ENCODE results near the gene SMARCAL1. TPM values are rescaled to one million over a fixed set of nuclear protein-coding genes. Genes with fewer than 3 reads are reported as not detected.

SMARCAL1 gene
- total and polyA plus RNA-seq, 9 of the 15 experiments (the other 6 are each of a cell fraction or from before 2014, with no cell fraction given) = 8.2 to 27.9 (median 12.4) TPM

- Histone ChIP-seq H3K79me2 (ENCODE audit: control insufficient read depth, insufficient read depth, low read length) (no peaks in the 10 kb centered on the region), H3K36me3 (ENCODE audit: control insufficient read depth, insufficient read depth, low read length) (peaks cover 31% of the 10 kb centered on the region; the same call in 2 of the 3 replicates), H3K27me3 (ENCODE audit: control insufficient read depth in 2 of 2, insufficient read depth in 2 of 2, low read length in 2 of 2) (no peaks in the 10 kb centered on the region), H4K20me1 (replicated peaks; ENCODE audit: control insufficient read depth, insufficient read depth, low read length) (no peaks in the 10 kb centered on the region), H3K4me1 (replicated peaks in 1 of 2; ENCODE audit: control insufficient read depth in 2 of 2, insufficient read depth in 2 of 2, low read length in 2 of 2) (no peaks in the 10 kb centered on the region; a peak in 3 of 5 replicates), H3K4me2 (ENCODE audit: insufficient read depth, low read length) (no peak overlapping the region), H3K9me3 (replicated peaks; ENCODE audit: control insufficient read depth, insufficient read depth, low read depth, low read length) (no peaks in the 10 kb centered on the region), H2AFZ (ENCODE audit: low read depth, low read length) (no peak overlapping the region), H3K27ac (ENCODE audit: extremely low read depth, low read depth, low read length) (no peak overlapping the region), H3K9me1 (ENCODE audit: control insufficient read depth, insufficient read depth, low read length) (no peaks in the 10 kb centered on the region), H3K4me3 (no peak overlapping the region), H3K9ac (ENCODE audit: insufficient read depth in 1 of 2, low read depth in 2 of 2, low read length in 2 of 2) (peak overlapping the region in 1 of 2 experiments; percentile 52; a peak in 2 of 4 replicates)
- no peak for FAIRE-seq
- ChIA-PET POLR2A (interaction anchor here (1.3 to 1.4 kb wide), 2 partner anchors 13 to 20 kb away, joined by 4 to 5 read pairs; partner anchors contain the start of gene RPL37A), CTCF (ENCODE audit: low intra/inter-chr PET ratio) (no interaction called here)
- WGBS (ENCODE audit: insufficient coverage, low coverage, missing lambda C conversion rate) = 69% methylated on average over 1 of the region's 1 CpG
- intact Hi-C loops (cut with micrococcal nuclease) = no loop called here
- TF ChIP-seq BHLHE40 (IDR thresholded peaks at IDR 0.05; ENCODE audit: low read length) (no peak), ZNF24 (IDR thresholded peaks at IDR 0.05) (no peak), ZNF384 (IDR thresholded peaks at IDR 0.05; ENCODE audit: low read depth, low read length) (no peak), NUFIP1 (IDR thresholded peaks at IDR 0.05; ENCODE audit: partially characterized antibody) (no peak), ZNF431 (CRISPR knock-in tag; IDR thresholded peaks at IDR 0.05) (no peak)
- TF ChIP-seq, protein P1, sequence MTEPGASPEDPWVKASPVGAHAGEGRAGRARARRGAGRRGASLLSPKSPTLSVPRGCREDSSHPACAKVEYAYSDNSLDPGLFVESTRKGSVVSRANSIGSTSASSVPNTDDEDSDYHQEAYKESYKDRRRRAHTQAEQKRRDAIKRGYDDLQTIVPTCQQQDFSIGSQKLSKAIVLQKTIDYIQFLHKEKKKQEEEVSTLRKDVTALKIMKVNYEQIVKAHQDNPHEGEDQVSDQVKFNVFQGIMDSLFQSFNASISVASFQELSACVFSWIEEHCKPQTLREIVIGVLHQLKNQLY (CRISPR knock-in tag; conservative IDR thresholded peaks at IDR 0.05) = no peak
- TF ChIP-seq, protein P2, sequence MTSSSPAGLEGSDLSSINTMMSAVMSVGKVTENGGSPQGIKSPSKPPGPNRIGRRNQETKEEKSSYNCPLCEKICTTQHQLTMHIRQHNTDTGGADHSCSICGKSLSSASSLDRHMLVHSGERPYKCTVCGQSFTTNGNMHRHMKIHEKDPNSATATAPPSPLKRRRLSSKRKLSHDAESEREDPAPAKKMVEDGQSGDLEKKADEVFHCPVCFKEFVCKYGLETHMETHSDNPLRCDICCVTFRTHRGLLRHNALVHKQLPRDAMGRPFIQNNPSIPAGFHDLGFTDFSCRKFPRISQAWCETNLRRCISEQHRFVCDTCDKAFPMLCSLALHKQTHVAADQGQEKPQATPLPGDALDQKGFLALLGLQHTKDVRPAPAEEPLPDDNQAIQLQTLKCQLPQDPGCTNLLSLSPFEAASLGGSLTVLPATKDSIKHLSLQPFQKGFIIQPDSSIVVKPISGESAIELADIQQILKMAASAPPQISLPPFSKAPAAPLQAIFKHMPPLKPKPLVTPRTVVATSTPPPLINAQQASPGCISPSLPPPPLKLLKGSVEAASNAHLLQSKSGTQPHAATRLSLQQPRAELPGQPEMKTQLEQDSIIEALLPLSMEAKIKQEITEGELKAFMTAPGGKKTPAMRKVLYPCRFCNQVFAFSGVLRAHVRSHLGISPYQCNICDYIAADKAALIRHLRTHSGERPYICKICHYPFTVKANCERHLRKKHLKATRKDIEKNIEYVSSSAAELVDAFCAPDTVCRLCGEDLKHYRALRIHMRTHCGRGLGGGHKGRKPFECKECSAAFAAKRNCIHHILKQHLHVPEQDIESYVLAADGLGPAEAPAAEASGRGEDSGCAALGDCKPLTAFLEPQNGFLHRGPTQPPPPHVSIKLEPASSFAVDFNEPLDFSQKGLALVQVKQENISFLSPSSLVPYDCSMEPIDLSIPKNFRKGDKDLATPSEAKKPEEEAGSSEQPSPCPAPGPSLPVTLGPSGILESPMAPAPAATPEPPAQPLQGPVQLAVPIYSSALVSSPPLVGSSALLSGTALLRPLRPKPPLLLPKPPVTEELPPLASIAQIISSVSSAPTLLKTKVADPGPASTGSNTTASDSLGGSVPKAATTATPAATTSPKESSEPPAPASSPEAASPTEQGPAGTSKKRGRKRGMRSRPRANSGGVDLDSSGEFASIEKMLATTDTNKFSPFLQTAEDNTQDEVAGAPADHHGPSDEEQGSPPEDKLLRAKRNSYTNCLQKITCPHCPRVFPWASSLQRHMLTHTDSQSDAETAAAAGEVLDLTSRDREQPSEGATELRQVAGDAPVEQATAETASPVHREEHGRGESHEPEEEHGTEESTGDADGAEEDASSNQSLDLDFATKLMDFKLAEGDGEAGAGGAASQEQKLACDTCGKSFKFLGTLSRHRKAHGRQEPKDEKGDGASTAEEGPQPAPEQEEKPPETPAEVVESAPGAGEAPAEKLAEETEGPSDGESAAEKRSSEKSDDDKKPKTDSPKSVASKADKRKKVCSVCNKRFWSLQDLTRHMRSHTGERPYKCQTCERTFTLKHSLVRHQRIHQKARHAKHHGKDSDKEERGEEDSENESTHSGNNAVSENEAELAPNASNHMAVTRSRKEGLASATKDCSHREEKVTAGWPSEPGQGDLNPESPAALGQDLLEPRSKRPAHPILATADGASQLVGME (CRISPR knock-in tag; IDR thresholded peaks at IDR 0.05) = no peak
- BruUV-seq (replicated peaks) = no TSS peak
- DNase-seq (ENCODE audit: extremely low read depth in 1 of 4, low spot score in 3 of 4) = no peak
- in situ Hi-C loops (cut with MboI) = no loop called here
- peak; percentile 44; the same call in 1 of the 3 replicates for ATAC-seq
Observed at GRCh38 chr2:216478791-216479190, 66.5 kb downstream of the SMARCAL1 start.

Data from K562 (cell line).